Measurements from ENCODE around the gene TMA7B.
A peak's percentile ranks its signal among the peaks of the same experiment; 100 is the strongest.
"Not testable (repeated sequence)": the region's sequence is repeated elsewhere in the genome, so short reads cannot be mapped to it uniquely, and the experiment has no call there.

The TMA7B gene

GRCh38 chr22:39933741-39934140 lies 26.5 kb upstream of the TMA7B start:
- no peak for DNase-seq

- DNase-seq: no peak
Measured at GRCh38 chr22:39935116-39935515, 25.1 kb upstream of the TMA7B start.

DNA sequence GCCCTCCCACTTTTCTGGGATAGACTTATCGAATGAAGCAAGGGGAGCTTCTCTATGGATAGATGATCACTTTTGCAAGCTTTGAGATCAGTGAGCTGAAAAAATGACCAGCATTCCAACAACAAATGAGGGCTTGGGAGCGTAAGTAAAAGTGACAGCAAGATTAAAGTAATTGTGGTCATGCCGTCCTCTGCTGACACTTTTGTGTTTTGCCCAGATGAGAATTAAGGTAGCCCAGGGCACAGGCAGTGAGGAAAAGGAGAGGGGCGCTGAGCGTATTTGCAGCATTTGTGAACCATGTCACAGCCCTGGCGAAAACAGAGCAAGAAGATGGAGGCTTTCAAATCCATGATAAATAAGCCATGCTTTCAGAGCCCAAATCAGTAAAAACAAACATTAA lies 24.6 kb upstream of the TMA7B start:
- no peak for DNase-seq

GRCh38 chr22:39936523-39937145 lies 23.6 kb upstream of the TMA7B start:
- no peak for DNase-seq

DNA sequence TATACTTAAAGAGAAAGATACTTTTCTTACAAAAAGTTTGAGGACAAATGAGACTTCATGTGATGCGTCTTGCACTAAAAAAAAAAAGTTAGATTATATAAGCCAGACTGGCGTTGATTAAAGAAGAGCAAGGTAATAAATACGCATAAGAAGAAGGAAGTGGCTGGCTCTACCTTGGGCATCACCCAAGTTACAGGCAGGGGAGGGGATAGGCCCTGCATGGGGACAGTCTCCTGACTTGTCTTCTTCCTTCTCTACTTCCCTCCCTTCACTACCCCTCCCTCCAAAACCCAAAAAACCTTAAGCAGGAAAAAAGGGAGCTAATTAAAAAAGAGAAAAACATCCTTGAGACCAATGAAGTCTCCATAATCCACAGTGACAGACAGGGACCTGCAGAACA lies 22.3 kb upstream of the TMA7B start:
- no peak for DNase-seq

DNA sequence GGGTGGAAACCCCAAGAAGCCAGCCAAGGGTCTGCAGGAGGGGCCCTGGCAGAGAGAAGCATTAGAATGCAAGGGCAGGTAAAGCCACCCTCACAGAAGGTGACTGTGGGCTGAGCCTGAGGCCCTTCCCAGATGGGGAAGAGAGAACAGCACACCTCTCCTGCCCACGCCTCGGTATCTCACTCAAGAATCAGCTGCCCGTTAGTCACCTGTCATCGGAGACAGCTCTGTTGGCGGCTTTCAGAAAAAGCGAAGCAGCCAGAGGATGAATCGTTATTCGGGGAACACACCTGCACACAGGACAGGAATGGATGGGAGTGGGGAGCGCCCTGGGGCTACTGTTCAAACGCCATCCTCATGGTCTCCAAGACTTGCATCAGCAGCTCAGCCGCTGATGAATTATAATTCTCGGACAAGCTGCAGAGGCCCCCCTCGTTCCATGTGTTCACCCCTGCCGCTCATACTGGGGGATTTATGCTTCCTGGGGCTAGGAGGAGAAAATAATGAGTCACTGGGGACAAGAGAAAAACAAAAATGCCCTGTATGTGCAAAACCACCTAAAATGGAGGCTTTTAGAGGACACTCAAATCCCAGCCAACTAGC lies 21.6 kb upstream of the TMA7B start:
- DNase-seq: no peak

- DNase-seq: no peak
Measured at GRCh38 chr22:39939830-39940229, 20.4 kb upstream of the TMA7B start.

GRCh38 chr22:39940757-39941305 lies 19.4 kb upstream of the TMA7B start:
- no peak for DNase-seq

DNA sequence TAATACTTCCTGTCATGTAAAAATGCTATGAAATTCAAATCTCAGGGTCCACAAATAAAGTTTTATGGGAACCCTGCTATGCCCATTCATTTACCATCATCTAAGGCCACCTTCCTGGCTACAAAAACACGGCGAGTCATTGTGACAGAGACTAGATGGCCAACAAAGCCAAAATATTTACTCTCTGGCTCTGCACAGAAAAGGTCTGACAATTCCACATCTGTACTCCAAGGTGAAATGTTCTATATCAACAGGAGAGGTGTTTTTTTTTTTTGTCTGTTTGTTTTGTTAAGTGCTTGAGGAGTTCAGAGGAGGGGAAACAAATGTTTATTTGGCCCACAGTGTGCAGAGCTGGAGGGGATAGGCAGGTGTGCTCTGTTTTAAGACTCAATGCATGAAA lies 18.6 kb upstream of the TMA7B start:
- DNase-seq: no peak

DNA sequence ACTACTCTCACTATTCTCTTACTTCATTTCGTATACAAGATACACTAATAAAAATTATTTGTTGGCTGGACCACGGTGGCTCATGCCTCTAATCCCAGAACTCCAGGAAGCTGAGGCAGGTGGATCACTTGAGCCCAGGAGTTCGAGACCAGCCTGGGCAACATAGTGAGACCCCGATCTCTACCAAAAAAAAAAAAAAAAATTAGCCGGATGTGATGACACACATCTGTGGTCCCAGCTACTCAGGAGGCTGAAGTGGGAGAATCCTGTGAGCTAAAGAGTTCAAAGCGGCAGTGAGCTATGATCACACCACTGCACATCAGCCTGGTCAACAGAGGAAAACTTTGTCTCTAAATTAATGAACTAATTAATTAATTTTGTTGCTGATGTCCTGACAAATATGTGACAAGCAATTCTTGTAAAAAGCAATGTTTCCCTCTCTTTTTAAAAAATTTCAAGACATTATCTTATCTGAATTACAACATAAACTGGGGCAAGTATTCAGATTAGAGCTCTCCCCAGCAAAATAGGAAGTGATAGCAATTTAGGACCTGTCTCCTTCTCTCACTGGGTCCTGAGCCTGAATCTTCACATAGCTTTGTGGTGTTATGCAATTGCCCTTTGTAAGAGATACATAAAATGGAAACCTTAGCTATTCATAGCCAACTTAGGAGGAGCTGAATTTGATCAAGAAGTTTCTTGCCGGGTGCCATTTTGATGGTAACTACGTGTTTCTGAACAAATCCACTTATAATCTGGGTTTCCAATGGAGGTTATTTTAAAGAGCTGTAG lies 17.6 kb upstream of the TMA7B start:
- DNase-seq: no peak

- no peak for DNase-seq
Measured at GRCh38 chr22:39943337-39943736, 16.9 kb upstream of the TMA7B start.

DNA sequence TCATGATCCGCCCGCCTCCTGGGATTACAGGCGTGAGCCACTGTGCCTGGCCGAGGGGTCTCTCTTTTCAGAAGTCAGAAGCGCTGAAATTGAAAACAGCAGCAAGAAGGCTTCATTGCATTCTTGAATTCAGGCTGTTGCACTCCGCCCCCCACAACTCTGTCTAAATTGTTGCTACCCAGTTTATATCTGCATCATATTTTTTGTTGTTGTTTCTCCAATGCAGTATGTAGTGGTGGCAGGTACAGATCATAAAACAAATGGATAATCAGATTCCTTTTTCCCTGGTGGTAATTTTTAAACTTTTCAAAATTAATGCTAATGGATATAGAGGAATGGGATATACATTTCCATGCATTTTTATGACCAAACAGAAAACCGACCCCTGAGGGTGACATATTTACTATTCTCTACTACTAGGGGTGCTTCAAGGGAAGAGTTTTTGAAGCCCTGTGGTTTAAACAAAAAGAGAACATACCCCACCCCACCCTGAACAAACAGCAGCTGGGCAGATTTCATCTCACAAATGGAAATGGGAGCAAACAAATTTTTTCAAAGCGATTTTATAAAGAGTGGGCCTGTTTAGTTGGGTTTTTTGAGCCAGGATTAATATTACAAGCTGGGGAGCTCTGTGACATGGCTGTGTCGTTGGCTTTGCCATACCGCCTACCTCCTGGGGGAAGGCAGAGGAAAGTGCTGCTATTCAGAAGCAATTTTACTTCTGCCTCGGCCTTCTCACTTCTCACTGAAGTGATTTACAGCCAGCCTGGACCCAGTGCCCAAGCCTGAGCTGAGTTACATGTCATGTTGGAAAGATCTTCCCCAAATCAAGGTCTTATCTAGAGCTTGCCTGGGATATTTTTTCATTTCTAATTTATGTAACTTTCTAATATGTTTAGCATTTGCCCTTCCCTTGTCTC lies 16.0 kb upstream of the TMA7B start:
- no peak for DNase-seq

DNA sequence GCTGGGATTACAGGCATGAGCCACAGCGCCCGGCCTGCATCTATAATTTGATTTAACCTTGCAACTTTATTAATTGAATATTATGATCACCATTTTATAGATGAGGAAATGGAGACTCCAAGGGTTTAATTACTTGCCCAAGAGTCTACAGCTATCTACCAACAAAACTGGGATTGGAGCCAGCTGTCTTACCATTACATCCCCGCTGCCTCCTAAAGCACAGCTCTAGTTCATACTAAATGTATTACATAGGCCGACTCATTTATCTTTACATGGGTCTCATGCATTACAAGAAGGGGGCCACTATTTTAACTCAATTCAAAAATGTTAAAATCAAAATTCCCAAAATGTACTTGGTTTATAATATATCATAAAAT lies 14.1 kb upstream of the TMA7B start:
- no peak for DNase-seq

- DNase-seq: no peak
Measured at GRCh38 chr22:39946503-39947219, 13.5 kb upstream of the TMA7B start.

- peak; percentile 73 to 85 for DNase-seq
Measured at GRCh38 chr22:39947220-39948216, 12.7 kb upstream of the TMA7B start.

DNA sequence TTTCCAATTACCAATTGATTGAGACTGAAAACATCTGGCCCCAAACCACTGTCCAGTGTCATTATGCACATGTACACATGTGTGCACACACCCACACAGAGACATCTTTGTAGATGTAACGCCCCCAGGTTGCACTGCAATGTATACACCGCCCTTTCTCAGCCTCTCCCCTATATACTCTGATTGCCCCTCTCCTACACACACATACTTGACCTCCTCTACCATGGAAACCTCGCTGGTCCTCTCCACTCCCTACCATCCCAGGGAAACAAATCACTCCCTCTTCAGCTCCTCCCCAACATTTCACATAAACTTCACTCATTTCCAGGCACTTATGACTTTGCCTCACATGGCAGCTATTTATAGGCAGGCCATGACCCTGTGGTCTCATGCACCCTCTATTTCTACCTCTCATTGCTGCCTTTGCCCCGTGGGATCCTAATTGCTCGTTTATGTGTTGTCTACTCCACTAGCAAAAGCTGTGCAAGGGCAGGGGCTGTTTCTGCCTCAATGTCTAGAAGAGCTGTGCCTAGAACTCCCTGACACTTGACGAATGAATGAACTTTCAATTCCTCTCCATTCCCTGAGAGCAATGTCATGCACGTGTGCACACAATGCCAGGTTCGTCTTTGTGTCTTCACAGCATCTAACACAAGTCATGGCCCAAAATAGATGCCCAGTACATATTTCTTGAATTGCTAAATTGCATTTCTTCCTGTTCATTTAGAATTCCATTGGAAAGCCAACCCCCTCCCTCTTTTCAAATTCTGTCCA lies 10.0 kb upstream of the TMA7B start:
- no peak for DNase-seq

DNA sequence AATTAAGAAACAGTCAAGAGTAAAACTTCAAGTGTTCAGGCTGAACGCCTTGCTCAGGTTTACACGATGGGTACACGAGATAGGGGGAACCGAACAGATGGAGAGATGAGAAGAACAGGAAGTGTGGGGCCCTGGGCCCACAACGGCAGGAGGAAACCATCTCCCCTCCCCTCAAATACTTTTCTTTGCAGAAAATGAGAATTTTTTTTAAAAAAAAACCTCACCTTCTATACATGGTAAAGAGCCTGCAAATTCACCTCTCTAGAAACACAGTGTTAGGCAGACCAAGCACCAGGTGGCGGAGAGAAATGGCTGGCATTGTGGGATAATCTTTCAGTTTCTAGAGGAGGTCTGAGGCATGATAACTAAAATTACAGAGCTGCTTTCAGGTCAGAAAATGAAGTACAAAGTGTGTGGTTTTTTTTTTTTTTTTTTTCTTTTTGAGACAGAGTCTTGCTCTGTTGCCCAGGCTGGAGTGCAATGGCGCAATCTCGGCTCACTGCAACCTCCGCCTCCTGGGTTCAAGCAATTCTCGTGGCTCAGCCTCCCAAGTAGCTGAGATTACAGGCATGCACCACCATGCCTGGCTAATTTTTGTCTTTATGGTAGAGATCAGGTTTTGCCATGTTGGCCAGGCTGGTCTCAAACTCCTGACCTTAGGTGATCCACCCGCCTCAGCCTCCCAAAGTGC lies 8.4 kb upstream of the TMA7B start:
- not testable (repeated sequence) for DNase-seq

DNA sequence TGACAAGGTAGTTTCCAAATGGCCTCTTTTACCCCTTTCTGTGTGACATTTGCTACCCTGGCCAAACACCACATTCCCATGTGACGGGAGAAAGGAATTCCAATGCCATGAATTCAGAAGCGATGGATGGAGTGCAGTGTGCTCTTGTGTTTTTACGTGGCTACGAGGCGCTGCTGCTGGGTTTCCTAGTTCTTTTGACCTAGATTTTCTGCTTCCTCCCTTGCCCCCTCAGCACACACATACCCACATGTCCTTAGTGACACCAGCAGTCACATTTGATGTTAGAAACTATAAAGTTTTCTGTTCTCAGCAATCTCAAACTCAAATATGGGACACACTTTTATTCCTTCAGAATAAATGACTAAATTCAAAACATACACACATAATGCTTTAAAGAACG lies 7.8 kb upstream of the TMA7B start:
- DNase-seq: no peak

- DNase-seq: no peak
Measured at GRCh38 chr22:39953101-39953500, 7.1 kb upstream of the TMA7B start.
